Mesendoderm (in vitro differentiated cells): ENCODE results near the gene TOM1.

Experiments
- DNase-seq: peaks from one replicate; pipeline ENCODE4 v3.0.0; 2013
- H2AK5ac ChIP-seq: 2 replicates; pipeline ENCODE4 v1.6.1; 2013; ENCODE audit warnings: low read length, inconsistent platforms
- H2BK120ac ChIP-seq: 2 replicates; pipeline ENCODE4 v1.6.1; 2013; ENCODE audit warnings: low read depth, mild to moderate bottlenecking, low read length, moderate library complexity, mixed read lengths
- H2BK15ac ChIP-seq: replicated peaks from 2 replicates; pipeline ENCODE4 v1.6.1; 2013; ENCODE audit warnings: low read depth, mild to moderate bottlenecking, moderate library complexity
- H2BK5ac ChIP-seq: 2 replicates; pipeline ENCODE4 v1.6.1; 2013; ENCODE audit warnings: low read length, inconsistent platforms
- H3K18ac ChIP-seq: 2 replicates; pipeline ENCODE4 v1.6.1; 2013; ENCODE audit warnings: mild to moderate bottlenecking, low read length, mixed read lengths
- H3K23ac ChIP-seq: one replicate; pipeline ENCODE4 v1.6.1; 2013; ENCODE audit warnings: low read length
- H3K27ac ChIP-seq: 2 replicates; pipeline ENCODE4 v1.5.1; 2013; ENCODE audit warnings: low read depth, mild to moderate bottlenecking, inconsistent platforms, low read length, moderate library complexity
- H3K27me3 ChIP-seq: 2 replicates; pipeline ENCODE4 v1.6.1; 2013; ENCODE audit warnings: low read length, control low read depth, mild to moderate bottlenecking, inconsistent platforms; ENCODE audit not compliant: insufficient read depth, poor library complexity
- H3K36me3 ChIP-seq: 2 replicates; pipeline ENCODE4 v1.6.1; 2013; ENCODE audit warnings: low read length, inconsistent platforms; ENCODE audit not compliant: control insufficient read depth, insufficient read depth
- H3K4ac ChIP-seq: one replicate; pipeline ENCODE4 v1.6.1; 2013; ENCODE audit warnings: low read depth, mild to moderate bottlenecking, low read length, moderate library complexity
- H3K4me1 ChIP-seq: 2 replicates; pipeline ENCODE4 v1.6.1; 2013; ENCODE audit warnings: low read depth, low read length, inconsistent platforms; ENCODE audit not compliant: control insufficient read depth
- H3K4me2 ChIP-seq: 2 replicates; pipeline ENCODE4 v1.6.1; 2013; ENCODE audit warnings: low read length
- H3K4me3 ChIP-seq: 2 replicates; pipeline ENCODE4 v1.5.1; 2013; ENCODE audit warnings: mild to moderate bottlenecking, low read length
- H3K56ac ChIP-seq: one replicate; pipeline ENCODE4 v1.6.1; 2013; ENCODE audit warnings: low read length
- H3K79me1 ChIP-seq: 2 replicates; pipeline ENCODE4 v1.6.1; 2013; ENCODE audit warnings: low read length, inconsistent platforms
- H3K79me2 ChIP-seq: 2 replicates; pipeline ENCODE4 v1.6.1; 2013; ENCODE audit warnings: mild to moderate bottlenecking, low read length; ENCODE audit not compliant: control insufficient read depth, insufficient read depth
- H3K9ac ChIP-seq: 2 replicates; pipeline ENCODE4 v1.6.1; 2013; ENCODE audit warnings: low read length, inconsistent platforms
- H4K5ac ChIP-seq: one replicate; pipeline ENCODE4 v1.6.1; 2013; ENCODE audit warnings: low read length
- H4K8ac ChIP-seq: one replicate; pipeline ENCODE4 v1.6.1; 2013; ENCODE audit warnings: low read depth, mild to moderate bottlenecking, control low read depth, low read length, moderate library complexity
- WGBS: extraction: QIAGEN DNeasy Blood & Tissue Kit; methylation state at CpG from one replicate; pipeline ENCODE4 v1.1.7; 2013; ENCODE audit warnings: low lambda C conversion rate, missing lambda C conversion rate; ENCODE audit not compliant: insufficient coverage; ENCODE audit errors: extremely low coverage; 5-methylcytosine and 5-hydroxymethylcytosine counted together

TOM1 gene

DNA sequence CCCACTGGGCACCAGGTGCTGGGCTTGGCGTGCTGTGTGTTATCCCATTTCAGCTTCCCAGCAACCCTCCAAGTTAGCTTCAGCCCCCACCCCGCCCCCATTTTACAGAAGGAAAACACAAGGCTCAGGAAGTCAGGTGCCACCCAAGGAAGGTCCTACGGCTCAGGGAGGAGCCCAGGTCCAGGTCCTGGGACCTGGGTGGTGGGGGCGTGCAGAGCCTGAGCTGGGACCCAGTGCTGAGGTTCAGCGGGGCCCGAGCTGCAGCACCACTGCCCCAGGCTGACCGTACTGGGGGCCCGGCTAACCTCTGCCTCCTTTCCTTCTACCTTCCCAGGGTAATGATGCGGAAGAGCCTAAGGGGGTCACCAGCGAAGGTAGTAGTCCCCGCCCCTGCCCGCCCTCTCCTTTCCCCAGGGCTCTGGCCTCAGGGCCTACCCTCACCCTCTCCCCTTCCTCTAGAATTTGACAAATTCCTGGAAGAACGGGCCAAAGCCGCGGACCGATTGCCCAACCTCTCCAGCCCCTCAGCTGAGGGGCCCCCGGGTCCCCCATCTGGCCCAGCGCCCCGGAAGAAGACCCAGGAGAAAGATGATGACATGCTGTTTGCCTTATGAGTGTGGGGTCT, 47.0 kb downstream of the TOM1 start:
- Histone ChIP-seq H2BK120ac (no peak overlapping the region), H3K4me2 (no peak overlapping the region), H4K8ac (no peak overlapping the region), H3K18ac (no peak overlapping the region), H2AK5ac (no peak overlapping the region), H3K4me3 (no peak overlapping the region), H2BK15ac (no peak overlapping the region), H3K4me1 (no peaks in the 10 kb centered on the region), H3K4ac (no peak overlapping the region), H4K5ac (no peak overlapping the region), H3K56ac (no peak overlapping the region), H3K79me2 (no peaks in the 10 kb centered on the region), H2BK5ac (no peak overlapping the region), H3K23ac (no peak overlapping the region), H3K79me1 (no peaks in the 10 kb centered on the region), H3K27ac (no peak overlapping the region), H3K27me3 (no peaks in the 10 kb centered on the region), H3K9ac (no peak overlapping the region), H3K36me3 (no peaks in the 10 kb centered on the region)
- no CpG with 5 or more reads among the region's 19 CpGs for WGBS
- no peak for DNase-seq

DNA sequence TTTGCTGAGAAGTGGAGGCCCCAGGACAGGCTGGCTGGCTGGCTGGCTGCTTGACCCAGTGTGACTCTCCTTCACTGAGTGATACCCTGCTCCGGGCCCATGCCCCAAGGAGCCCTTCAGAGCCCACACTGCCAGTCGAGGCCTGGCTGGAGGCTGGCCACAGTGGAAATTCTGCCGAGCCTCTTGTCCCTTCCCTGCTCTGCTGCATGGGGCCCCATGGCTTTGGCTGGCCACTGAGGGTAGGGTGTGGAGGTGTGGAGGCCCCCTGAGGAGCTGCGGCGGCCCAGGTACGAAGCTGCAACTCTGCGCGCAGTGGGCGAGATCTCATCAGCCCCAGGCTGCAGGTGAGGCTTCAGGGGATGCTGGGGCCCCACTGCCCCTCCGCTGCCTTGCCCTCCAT, 47.8 kb downstream of the TOM1 start:
- DNase-seq, result no peak
- H3K23ac ChIP-seq, result no peak overlapping the region
- H3K4me2 ChIP-seq, result no peak overlapping the region
- no peaks in the 10 kb centered on the region for H3K79me1 ChIP-seq
- no peak overlapping the region for H3K27ac ChIP-seq
- no peak overlapping the region for H4K5ac ChIP-seq
- no peak overlapping the region for H2BK15ac ChIP-seq
- no peak overlapping the region for H2BK120ac ChIP-seq
- no peak overlapping the region for H3K9ac ChIP-seq
- no peak overlapping the region for H4K8ac ChIP-seq
- no peak overlapping the region for H3K4ac ChIP-seq
- H3K27me3 ChIP-seq, result no peaks in the 10 kb centered on the region
- WGBS, result no CpG with 5 or more reads among the region's 10 CpGs
- no peak overlapping the region for H3K18ac ChIP-seq
- H3K36me3 ChIP-seq, result no peaks in the 10 kb centered on the region
- H3K79me2 ChIP-seq, result no peaks in the 10 kb centered on the region
- no peak overlapping the region for H3K56ac ChIP-seq
- H3K4me1 ChIP-seq, result no peaks in the 10 kb centered on the region
- no peak overlapping the region for H2AK5ac ChIP-seq
- no peak overlapping the region for H2BK5ac ChIP-seq
- no peak overlapping the region for H3K4me3 ChIP-seq

DNA sequence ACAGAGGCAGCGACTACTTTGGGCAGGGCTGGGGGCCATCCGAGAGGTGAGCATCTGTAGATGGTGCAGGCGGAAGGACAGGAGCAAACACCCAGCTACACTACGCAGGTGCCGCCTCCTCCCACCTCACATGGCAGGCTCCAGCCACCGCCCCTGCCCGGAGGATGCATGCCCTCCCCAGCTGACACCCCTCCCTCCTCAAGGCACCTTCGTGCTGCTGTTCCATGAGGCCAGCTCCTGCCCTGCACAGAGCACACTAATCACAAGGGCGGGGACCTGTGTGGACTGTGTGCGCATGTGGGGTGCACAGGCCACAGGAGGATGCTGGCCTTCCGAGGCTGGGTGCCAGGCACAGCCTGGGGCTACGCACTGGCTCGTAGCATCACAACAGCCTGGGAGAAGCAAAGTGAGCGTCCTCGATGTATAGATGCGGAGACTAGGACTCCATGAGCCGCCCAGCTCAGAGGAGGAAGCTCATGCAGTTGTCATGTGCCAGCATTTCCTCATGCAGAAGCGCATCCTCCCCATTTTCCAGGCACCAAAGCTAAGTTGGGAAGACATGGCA, 48.4 kb downstream of the TOM1 start:
- no CpG with 5 or more reads among the region's 18 CpGs for WGBS
- Histone ChIP-seq H2AK5ac (no peak overlapping the region), H3K4me2 (no peak overlapping the region), H2BK120ac (no peak overlapping the region), H3K9ac (no peak overlapping the region), H2BK15ac (no peak overlapping the region), H4K8ac (no peak overlapping the region), H3K27ac (no peak overlapping the region), H3K4me3 (no peak overlapping the region), H3K27me3 (no peaks in the 10 kb centered on the region), H3K18ac (no peak overlapping the region), H2BK5ac (no peak overlapping the region), H3K79me2 (no peaks in the 10 kb centered on the region), H3K36me3 (no peaks in the 10 kb centered on the region), H4K5ac (no peak overlapping the region), H3K4ac (no peak overlapping the region), H3K56ac (no peak overlapping the region), H3K79me1 (no peaks in the 10 kb centered on the region), H3K4me1 (no peaks in the 10 kb centered on the region), H3K23ac (no peak overlapping the region)
- DNase-seq, result no peak

DNA sequence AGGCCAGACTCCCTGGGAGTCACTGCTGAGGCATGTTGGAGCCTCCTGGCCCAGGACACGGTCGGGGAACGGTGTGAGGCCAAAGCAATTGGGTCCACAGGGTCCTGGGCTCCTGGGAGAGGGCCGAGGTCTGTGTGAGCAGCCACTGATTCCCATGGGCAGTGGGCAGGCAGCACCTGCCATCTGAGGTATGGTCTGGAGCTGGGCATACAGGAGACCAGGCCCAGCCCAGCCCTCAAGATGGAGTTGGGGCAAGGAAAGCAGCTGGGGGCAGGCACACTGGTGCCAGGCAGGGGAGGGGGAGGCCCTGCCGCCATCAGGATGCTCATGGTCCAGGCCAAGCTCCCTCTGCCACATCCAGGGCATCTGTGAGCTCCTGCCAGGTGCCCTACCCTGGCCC, 49.0 kb downstream of the TOM1 start:
- DNase-seq, result no peak
- Histone ChIP-seq H3K79me2 (no peaks in the 10 kb centered on the region), H2AK5ac (no peak overlapping the region), H3K4me2 (no peak overlapping the region), H3K23ac (no peak overlapping the region), H3K4me1 (no peaks in the 10 kb centered on the region), H3K27me3 (no peaks in the 10 kb centered on the region), H3K4me3 (no peak overlapping the region), H3K36me3 (no peaks in the 10 kb centered on the region), H3K4ac (no peak overlapping the region), H4K5ac (no peak overlapping the region), H3K79me1 (no peaks in the 10 kb centered on the region), H2BK120ac (no peak overlapping the region), H4K8ac (no peak overlapping the region), H3K27ac (no peak overlapping the region), H2BK5ac (no peak overlapping the region), H3K18ac (no peak overlapping the region), H3K56ac (no peak overlapping the region), H3K9ac (no peak overlapping the region), H2BK15ac (no peak overlapping the region)
- WGBS, result no CpG with 5 or more reads among the region's 5 CpGs

DNA sequence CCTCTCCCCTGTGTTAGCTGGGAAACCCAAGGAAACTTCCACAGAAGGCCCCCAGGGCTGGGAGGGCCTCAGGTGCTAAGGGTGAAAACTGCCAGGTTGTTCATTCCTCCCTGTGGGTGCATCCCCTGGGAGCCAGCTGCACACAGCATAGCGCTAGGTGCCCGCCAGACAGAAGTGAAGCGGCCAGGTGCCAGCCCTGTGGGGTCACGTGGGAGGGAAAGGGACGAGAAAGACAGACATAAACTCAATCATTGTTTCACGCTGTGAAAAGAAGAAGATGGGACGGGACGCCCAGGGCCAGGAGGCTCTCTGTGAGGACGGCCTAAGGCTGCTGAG, 49.6 kb downstream of the TOM1 start:
- Histone ChIP-seq H2BK5ac (no peak overlapping the region), H3K4ac (no peak overlapping the region), H3K79me1 (no peaks in the 10 kb centered on the region), H3K4me1 (no peaks in the 10 kb centered on the region), H3K56ac (no peak overlapping the region), H3K18ac (no peak overlapping the region), H4K8ac (no peak overlapping the region), H3K27ac (no peak overlapping the region), H2AK5ac (no peak overlapping the region), H2BK15ac (no peak overlapping the region), H4K5ac (no peak overlapping the region), H3K4me3 (no peak overlapping the region), H3K9ac (no peak overlapping the region), H3K36me3 (no peaks in the 10 kb centered on the region), H2BK120ac (no peak overlapping the region), H3K23ac (no peak overlapping the region), H3K79me2 (no peaks in the 10 kb centered on the region), H3K4me2 (no peak overlapping the region), H3K27me3 (no peaks in the 10 kb centered on the region)
- no CpG with 5 or more reads among the region's 9 CpGs for WGBS
- no peak for DNase-seq
